K562 (cell line): ENCODE results near the gene CCDC88C.

Source experiments
- JUND ChIP-seq, 2 experiments: IDR thresholded peaks; 2 replicates in 1 of 2; 3 replicates in 1 of 2; pipeline ENCODE4 v1.6.1; 2011; ENCODE audit warnings: borderline replicate concordance in 2 of 2, low read depth in 2 of 2, low read length in 2 of 2, improper control_type of control experiment in 1 of 2, missing biosample characterization in 1 of 2, missing genetic modification characterization in 1 of 2, missing genetic modification reagents in 1 of 2
- MEF2D ChIP-seq: conservative IDR thresholded peaks from 2 replicates; pipeline ENCODE4 v1.6.1; 2016; ENCODE audit warnings: low read depth, missing genetic modification characterization, missing compliant biosample characterization
- MYC ChIP-seq, 2 experiments: fragments of 250-450 bp in 1 of 2; sonication (Bioruptor Pico) in 1 of 2; IDR thresholded peaks; 2 replicates each; pipeline versions ENCODE4 v1.5.1 to v1.6.1; 2012 to 2021; ENCODE audit warnings: low read depth in 2 of 2, borderline replicate concordance in 1 of 2, improper control_type of control experiment in 1 of 2, low read length in 1 of 2, mild to moderate bottlenecking in 1 of 2, moderate library complexity in 1 of 2
- SMC3 ChIP-seq: conservative IDR thresholded peaks from 2 replicates; pipeline ENCODE4 v1.6.1; 2011; ENCODE audit warnings: low read depth, low read length, improper control_type of control experiment; ENCODE audit not compliant: insufficient read depth
- ZNF408 ChIP-seq: fragments of 250-450 bp; sonication (Bioruptor Pico); IDR thresholded peaks from 2 replicates; pipeline ENCODE4 v1.4.0; 2020; ENCODE audit warnings: low read depth, mild to moderate bottlenecking, moderate library complexity

GRCh38 chr14:91402348-91402747 is 15.3 kb downstream of the CCDC88C start:
- TF ChIP-seq JUND (IDR thresholded peaks at IDR 0.05; ENCODE audit: borderline replicate concordance, low read depth, low read length) = no peak
- no peak for TF ChIP-seq JUND (tag; IDR thresholded peaks at IDR 0.05; ENCODE audit: borderline replicate concordance, low read depth, low read length)
- TF ChIP-seq SMC3 = no peak
- TF ChIP-seq ZNF408 (CRISPR knock-in tag) = no peak
- no peak for TF ChIP-seq MEF2D (tag)
- no peak for TF ChIP-seq MYC (IDR thresholded peaks at IDR 0.05; ENCODE audit: low read depth, low read length)
- TF ChIP-seq MYC (CRISPR knock-in tag; IDR thresholded peaks at IDR 0.05; ENCODE audit: borderline replicate concordance, low read depth) = no peak
